HepG2 (cell line): Measurements from ENCODE around the gene LYPLA2. TPM values are rescaled to one million over a fixed set of nuclear protein-coding genes. Genes with fewer than 3 reads are reported as not detected.

ENCODE experiments used
- AGO1 ChIP-seq: fragments of 200-400 bp; formaldehyde crosslinking; IDR thresholded peaks from 2 replicates; pipeline ENCODE4 v1.6.1; 2017; ENCODE audit warnings: mild to moderate bottlenecking, low read depth, low read length, moderate library complexity; ENCODE audit not compliant: poor library complexity, severe bottlenecking
- DMAP1 ChIP-seq: IDR thresholded peaks from 2 replicates; pipeline ENCODE4 v1.6.1; 2016
- FLYWCH1 ChIP-seq: sonication (generic); formaldehyde crosslinking; IDR thresholded peaks from 2 replicates; pipeline ENCODE4 v1.8.1; 2023; ENCODE audit warnings: mild to moderate bottlenecking, missing genetic modification reagents
- GATAD1 ChIP-seq: IDR thresholded peaks from 2 replicates; pipeline ENCODE4 v1.6.1; 2016; ENCODE audit warnings: missing genetic modification reagents, missing compliant biosample characterization
- NFIC ChIP-seq: IDR thresholded peaks from 2 replicates; pipeline ENCODE4 v1.6.1; 2012; ENCODE audit warnings: mild to moderate bottlenecking, low read length, inconsistent platforms
- NR2C2 ChIP-seq: sonication (generic); formaldehyde crosslinking; IDR thresholded peaks from 2 replicates; pipeline ENCODE4 v1.4.0; 2020; ENCODE audit warnings: missing genetic modification reagents, mild to moderate bottlenecking, moderate library complexity, borderline replicate concordance
- NR2F6 ChIP-seq, 2 experiments: IDR thresholded peaks; 2 replicates each; pipeline ENCODE4 v1.6.1; 2016; ENCODE audit warnings: antibody characterized with exemption in 1 of 2, mild to moderate bottlenecking in 1 of 2
- SETDB1 ChIP-seq: sonication (generic); formaldehyde crosslinking; IDR thresholded peaks from 2 replicates; pipeline ENCODE4 v1.5.1; 2020; ENCODE audit warnings: missing genetic modification reagents, mild to moderate bottlenecking, borderline replicate concordance
- SMAD3 ChIP-seq: sonication (generic); formaldehyde crosslinking; IDR thresholded peaks from 2 replicates; pipeline ENCODE4 v1.4.0; 2020; ENCODE audit warnings: missing genetic modification reagents
- ZNF33A ChIP-seq: sonication (generic); formaldehyde crosslinking; IDR thresholded peaks from 2 replicates; pipeline ENCODE4 v1.5.1; 2020; ENCODE audit warnings: missing genetic modification reagents, mild to moderate bottlenecking, moderate library complexity, borderline replicate concordance
- ZNF350 ChIP-seq: sonication (generic); formaldehyde crosslinking; IDR thresholded peaks from 2 replicates; pipeline ENCODE4 v1.4.0; 2020; ENCODE audit warnings: mild to moderate bottlenecking, low read depth, missing genetic modification reagents, borderline replicate concordance
- ZNF614 ChIP-seq: IDR thresholded peaks from 2 replicates; pipeline ENCODE4 v1.6.1; 2018; ENCODE audit warnings: missing biosample characterization, missing genetic modification reagents, inconsistent platforms, borderline replicate concordance
- polyA plus RNA-seq, 8 experiments: library from polyadenylated mRNA; depleted of rRNA in 3 of 8; stranded (reverse) in 7 of 8; unstranded in 1 of 8; fragments of >200 nt; fragmentation: Illumina TruSeq in 4 of 8; extraction: Trizol in 4 of 8; gene quantifications; 2 replicates each; pipeline versions ENCODE4 v1.2.1 to v1.2.3, GENCODE V29; 2011 to 2016; ENCODE audit warnings: low read depth in 4 of 8, missing spikeins in 1 of 8, mixed read lengths in 1 of 8; ENCODE audit not compliant: insufficient read depth in 1 of 8
- total RNA-seq, 5 experiments: library from RNA; depleted of rRNA; stranded (reverse); fragments of >200 nt; fragmentation: Illumina TruSeq; extraction: Trizol; gene quantifications; 2 replicates each; pipeline ENCODE4 v1.2.3, GENCODE V29; 2016; ENCODE audit warnings: low read depth in 1 of 5
- TF ChIP-seq, protein P1 (sequence below): IDR thresholded peaks from 2 replicates; pipeline ENCODE4 v1.6.1; 2016; ENCODE audit warnings: control low read depth
- TF ChIP-seq, protein P2 (sequence below): sonication (generic); formaldehyde crosslinking; IDR thresholded peaks from 2 replicates; pipeline ENCODE4 v1.8.1; 2023; ENCODE audit warnings: missing genetic modification reagents, mild to moderate bottlenecking, borderline replicate concordance
- TF ChIP-seq, protein P3 (sequence below), 2 experiments: sonication (generic) in 1 of 2; formaldehyde crosslinking in 1 of 2; IDR thresholded peaks; 2 replicates each; pipeline versions ENCODE4 v1.4.0 to v1.6.1; 2018 to 2020; ENCODE audit warnings: missing genetic modification reagents in 2 of 2, borderline replicate concordance in 1 of 2, low read depth in 1 of 2, mild to moderate bottlenecking in 1 of 2, missing biosample characterization in 1 of 2
- TF ChIP-seq, protein P4 (sequence below): sonication (generic); formaldehyde crosslinking; IDR thresholded peaks from 2 replicates; pipeline ENCODE4 v1.5.1; 2020; ENCODE audit warnings: mild to moderate bottlenecking, missing genetic modification reagents, moderate library complexity
- TF ChIP-seq, protein P5 (sequence below): sonication (generic); formaldehyde crosslinking; IDR thresholded peaks from 2 replicates; pipeline ENCODE4 v1.8.0; 2022; ENCODE audit warnings: mild to moderate bottlenecking, missing genetic modification reagents; ENCODE audit not compliant: insufficient replicate concordance
- TF ChIP-seq, protein P6 (sequence below): sonication (generic); formaldehyde crosslinking; IDR thresholded peaks from 2 replicates; pipeline ENCODE4 v1.4.0; 2020; ENCODE audit warnings: missing genetic modification reagents

The LYPLA2 gene
- total and polyA plus RNA-seq, 2 of the 13 experiments (the other 11 are each of a cell fraction or from before 2014, with no cell fraction given) = 72.1 to 73.2 TPM

DNA sequence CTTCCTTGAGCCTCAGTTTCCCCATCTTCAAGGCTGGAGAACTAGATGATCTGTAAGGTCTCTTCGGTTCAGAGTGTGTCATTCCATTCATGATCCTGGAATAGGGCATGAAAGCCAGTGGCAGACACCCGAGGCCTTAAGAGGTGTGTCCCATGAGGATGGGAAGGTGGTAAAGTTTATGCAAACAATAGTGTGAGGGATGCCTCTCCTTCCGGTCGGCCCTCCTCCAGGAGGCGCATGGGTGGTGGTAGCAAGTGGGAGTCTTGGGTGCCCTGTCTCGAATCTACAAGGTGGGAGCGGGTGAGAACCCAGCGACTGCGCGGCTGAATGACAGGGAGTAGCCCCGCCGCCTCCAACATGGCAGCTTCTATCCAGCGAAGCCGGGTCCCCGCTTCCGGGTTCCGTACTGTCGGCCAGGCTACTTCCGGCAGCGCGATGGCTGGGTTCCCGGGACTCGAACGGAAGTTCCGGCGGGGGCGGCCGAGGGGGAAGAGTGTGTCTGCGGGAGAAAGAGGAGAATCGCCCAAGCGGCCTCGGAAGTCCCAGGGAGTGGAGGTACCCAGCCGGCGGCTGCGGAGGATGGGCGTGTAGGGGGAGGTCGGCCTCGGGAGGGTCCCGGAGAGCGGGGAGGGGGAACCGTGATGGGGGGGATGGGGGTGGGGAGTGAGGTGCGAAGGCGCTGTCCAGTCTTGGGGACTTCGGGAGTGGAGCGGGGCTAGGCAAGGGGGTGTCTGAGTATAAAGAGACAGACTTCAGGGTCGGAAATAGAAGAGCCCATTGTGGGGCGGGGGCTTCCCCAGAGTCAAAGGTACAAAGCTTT, at the start of gene LYPLA2 (continued):
- TF ChIP-seq, protein P1, sequence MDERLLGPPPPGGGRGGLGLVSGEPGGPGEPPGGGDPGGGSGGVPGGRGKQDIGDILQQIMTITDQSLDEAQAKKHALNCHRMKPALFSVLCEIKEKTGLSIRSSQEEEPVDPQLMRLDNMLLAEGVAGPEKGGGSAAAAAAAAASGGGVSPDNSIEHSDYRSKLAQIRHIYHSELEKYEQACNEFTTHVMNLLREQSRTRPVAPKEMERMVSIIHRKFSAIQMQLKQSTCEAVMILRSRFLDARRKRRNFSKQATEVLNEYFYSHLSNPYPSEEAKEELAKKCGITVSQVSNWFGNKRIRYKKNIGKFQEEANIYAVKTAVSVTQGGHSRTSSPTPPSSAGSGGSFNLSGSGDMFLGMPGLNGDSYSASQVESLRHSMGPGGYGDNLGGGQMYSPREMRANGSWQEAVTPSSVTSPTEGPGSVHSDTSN (CRISPR knock-in tag) = peak; percentile 51; the same call in 1 of the 2 replicates
- TF ChIP-seq GATAD1 (CRISPR knock-in tag) = peak; percentile 90
- TF ChIP-seq AGO1 = peak; percentile 85
- TF ChIP-seq ZNF614 (CRISPR knock-in tag) = peak; percentile 47; the same call in 1 of the 2 replicates
- 0 out of 2 replicates have a peak, but pooled peaks have one; percentile 15 for TF ChIP-seq SMAD3 (CRISPR knock-in tag)
- TF ChIP-seq, protein P2, sequence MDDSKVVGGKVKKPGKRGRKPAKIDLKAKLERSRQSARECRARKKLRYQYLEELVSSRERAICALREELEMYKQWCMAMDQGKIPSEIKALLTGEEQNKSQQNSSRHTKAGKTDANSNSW (CRISPR knock-in tag) = no peak
- no peak for TF ChIP-seq NR2F6 (IDR thresholded peaks at IDR 0.05)
- TF ChIP-seq NR2F6 (CRISPR knock-in tag; IDR thresholded peaks at IDR 0.05) = 0 out of 2 replicates have a peak, but pooled peaks have one; percentile 20
- TF ChIP-seq SETDB1 (CRISPR knock-in tag) = no peak
- TF ChIP-seq, protein P3, sequence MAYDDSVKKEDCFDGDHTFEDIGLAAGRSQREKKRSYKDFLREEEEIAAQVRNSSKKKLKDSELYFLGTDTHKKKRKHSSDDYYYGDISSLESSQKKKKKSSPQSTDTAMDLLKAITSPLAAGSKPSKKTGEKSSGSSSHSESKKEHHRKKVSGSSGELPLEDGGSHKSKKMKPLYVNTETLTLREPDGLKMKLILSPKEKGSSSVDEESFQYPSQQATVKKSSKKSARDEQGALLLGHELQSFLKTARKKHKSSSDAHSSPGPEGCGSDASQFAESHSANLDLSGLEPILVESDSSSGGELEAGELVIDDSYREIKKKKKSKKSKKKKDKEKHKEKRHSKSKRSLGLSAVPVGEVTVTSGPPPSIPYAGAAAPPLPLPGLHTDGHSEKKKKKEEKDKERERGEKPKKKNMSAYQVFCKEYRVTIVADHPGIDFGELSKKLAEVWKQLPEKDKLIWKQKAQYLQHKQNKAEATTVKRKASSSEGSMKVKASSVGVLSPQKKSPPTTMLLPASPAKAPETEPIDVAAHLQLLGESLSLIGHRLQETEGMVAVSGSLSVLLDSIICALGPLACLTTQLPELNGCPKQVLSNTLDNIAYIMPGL (CRISPR knock-in tag; IDR thresholded peaks at IDR 0.05; ENCODE audit: borderline replicate concordance in 1 of 2, low read depth in 1 of 2) = peak; percentile 54 to 61; a peak in 2 of 4 replicates
- TF ChIP-seq, protein P4, sequence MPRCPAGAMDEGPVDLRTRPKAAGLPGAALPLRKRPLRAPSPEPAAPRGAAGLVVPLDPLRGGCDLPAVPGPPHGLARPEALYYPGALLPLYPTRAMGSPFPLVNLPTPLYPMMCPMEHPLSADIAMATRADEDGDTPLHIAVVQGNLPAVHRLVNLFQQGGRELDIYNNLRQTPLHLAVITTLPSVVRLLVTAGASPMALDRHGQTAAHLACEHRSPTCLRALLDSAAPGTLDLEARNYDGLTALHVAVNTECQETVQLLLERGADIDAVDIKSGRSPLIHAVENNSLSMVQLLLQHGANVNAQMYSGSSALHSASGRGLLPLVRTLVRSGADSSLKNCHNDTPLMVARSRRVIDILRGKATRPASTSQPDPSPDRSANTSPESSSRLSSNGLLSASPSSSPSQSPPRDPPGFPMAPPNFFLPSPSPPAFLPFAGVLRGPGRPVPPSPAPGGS (CRISPR knock-in tag) = no peak
- no peak for TF ChIP-seq NFIC
- TF ChIP-seq FLYWCH1 (CRISPR knock-in tag) = peak; percentile 55; the same call in 1 of the 2 replicates
- TF ChIP-seq NR2C2 (CRISPR knock-in tag) = 0 out of 2 replicates have a peak, but pooled peaks have one; percentile 77
- TF ChIP-seq DMAP1 (CRISPR knock-in tag) = peak; percentile 29; the same call in 1 of the 2 replicates
- 0 out of 2 replicates have a peak, but pooled peaks have one; percentile 20 for TF ChIP-seq ZNF350 (CRISPR knock-in tag)
- TF ChIP-seq ZNF33A (CRISPR knock-in tag) = no peak
- TF ChIP-seq, protein P5, sequence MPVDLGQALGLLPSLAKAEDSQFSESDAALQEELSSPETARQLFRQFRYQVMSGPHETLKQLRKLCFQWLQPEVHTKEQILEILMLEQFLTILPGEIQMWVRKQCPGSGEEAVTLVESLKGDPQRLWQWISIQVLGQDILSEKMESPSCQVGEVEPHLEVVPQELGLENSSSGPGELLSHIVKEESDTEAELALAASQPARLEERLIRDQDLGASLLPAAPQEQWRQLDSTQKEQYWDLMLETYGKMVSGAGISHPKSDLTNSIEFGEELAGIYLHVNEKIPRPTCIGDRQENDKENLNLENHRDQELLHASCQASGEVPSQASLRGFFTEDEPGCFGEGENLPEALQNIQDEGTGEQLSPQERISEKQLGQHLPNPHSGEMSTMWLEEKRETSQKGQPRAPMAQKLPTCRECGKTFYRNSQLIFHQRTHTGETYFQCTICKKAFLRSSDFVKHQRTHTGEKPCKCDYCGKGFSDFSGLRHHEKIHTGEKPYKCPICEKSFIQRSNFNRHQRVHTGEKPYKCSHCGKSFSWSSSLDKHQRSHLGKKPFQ = peak; percentile 4
- TF ChIP-seq, protein P6, sequence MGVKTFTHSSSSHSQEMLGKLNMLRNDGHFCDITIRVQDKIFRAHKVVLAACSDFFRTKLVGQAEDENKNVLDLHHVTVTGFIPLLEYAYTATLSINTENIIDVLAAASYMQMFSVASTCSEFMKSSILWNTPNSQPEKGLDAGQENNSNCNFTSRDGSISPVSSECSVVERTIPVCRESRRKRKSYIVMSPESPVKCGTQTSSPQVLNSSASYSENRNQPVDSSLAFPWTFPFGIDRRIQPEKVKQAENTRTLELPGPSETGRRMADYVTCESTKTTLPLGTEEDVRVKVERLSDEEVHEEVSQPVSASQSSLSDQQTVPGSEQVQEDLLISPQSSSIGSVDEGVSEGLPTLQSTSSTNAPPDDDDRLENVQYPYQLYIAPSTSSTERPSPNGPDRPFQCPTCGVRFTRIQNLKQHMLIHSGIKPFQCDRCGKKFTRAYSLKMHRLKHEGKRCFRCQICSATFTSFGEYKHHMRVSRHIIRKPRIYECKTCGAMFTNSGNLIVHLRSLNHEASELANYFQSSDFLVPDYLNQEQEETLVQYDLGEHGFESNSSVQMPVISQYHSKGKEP (CRISPR knock-in tag) = peak; percentile 68; the same call in 1 of the 2 replicates
